NK-92 treated with Interleukin-12 subunit alpha and Interleukin-12 subunit beta, amount 100 ng/mL, for 24 hours (cell line): ENCODE results near the gene POU2AF1.
"Not testable (repeated sequence)": the region's sequence is repeated elsewhere in the genome, so short reads cannot be mapped to it uniquely, and the experiment has no call there.

ENCODE experiments used
- DNase-seq: peaks from one replicate; lab custom pipeline; 2025; lab: John Stamatoyannopoulos, UW

Gene POU2AF1

DNA sequence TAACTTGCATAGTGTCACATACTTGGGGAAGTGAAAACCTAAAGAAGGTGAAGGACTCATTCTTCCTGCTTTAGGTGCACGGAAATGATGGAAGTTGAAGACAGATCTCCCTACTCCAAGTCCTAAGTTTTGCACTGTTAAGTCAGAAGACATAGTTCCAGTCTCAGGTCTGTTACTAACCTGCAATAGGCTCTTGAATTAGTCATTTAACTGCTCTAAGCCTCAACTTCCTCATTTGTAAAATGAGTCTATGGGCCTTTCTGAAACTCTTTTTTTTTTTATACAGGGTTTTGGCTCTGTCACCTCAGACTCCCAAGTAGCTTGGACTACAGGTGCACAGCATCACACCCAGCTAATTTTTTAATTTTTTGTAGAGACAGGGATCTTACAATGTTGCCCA lies 30.8 kb upstream of the POU2AF1 start:
- no peak for DNase-seq

DNA sequence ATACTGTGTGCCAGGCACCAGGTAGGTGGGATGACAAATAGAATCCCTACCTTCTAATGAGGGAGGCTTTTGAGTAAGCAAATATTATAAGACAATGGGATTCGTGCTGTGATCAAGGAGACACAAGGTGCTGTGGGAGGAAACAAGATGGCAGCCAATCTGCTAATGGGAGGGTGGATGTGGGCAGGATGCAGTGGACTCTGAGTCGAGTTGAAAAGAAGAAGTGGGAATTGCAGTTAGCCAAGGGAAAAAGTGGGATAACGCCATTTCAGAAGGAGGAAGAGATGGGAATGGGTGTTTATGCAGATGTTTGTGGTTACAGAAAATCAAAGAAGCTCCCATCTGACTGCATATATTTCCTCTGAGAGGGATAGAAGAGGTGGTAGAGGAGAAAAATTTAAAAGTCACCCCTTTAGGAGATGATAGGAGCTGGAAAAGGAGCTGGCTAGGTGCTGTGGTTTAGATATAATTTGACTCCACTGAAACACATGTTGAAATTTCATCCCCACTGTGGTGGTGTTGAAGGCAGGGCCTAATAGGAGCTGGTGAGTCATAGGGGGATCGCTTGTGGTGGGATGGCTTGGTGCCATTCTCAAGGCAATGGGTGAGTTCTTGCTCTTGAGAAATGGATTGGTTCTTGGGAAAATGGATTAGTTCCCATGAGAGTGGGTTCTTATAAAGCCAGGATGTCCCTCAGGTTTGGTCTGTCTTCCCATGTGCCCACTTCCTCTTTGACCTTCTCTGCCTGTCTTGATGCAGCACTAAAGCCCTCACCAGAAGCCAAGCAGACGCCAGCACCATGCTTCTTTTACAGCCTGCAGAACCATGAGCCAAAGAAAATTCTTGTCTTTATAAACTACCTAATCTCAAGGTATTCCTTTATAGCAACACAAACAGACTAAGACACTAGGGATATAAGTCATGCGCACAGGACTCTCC lies 30.0 kb upstream of the POU2AF1 start:
- no peak for DNase-seq

DNA sequence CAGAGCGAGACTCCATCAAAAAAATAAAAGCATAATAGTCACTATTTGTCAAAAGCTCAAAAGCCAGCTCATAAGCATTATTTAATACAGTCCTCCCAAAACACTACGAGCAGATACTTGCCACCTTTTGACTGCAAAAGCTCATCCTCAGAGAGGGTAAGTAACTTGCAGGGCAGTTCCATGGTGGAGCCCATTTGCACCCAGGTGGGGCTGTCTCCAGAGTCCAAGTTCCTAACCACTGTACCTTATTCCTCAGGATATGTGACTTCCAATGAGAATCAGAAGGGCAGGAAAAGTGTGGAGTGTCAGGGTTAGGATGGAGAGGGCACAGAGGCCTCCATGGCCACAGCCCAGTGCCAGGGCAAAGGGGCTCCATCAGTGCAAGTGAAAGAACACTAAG lies 28.6 kb upstream of the POU2AF1 start:
- no peak for DNase-seq

DNA sequence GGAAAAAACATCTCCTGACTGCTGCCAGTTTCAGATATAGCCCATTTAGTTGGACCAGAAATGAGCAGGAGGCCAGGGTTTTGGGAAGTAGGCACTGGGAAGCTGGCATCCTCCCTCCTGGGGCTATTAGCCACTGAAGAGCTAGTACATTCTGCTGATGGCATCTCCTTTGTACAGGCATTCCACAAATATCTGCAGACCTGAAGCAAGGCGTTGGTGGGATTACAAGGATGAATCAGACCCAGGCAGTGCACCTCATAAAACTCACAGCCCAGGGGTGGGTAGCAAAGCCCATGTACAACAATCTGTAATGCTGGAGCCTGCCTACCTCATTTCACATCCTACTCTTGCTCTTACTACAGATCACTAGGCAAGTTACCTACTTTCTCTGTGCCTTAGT lies 27.5 kb upstream of the POU2AF1 start:
- DNase-seq, result no peak

DNA sequence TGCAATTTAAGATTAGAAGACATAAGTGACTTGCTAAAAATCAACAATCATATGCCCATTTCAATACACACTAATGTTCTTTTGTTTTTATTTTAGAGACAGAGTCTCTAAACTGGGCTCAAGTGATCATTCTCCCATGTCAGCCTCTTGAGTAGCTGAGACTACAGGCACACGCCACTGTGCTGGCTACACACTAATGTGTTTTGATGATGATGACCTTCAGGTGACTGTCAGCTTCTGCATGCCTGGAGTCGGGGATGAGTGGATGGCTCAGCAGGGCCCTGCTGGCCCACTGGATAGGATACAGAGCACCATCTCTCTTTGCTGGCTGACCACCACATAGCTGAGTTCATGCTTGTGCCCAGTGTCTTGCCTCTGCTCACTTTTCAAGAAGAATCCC lies 27.0 kb upstream of the POU2AF1 start:
- DNase-seq, result no peak

DNA sequence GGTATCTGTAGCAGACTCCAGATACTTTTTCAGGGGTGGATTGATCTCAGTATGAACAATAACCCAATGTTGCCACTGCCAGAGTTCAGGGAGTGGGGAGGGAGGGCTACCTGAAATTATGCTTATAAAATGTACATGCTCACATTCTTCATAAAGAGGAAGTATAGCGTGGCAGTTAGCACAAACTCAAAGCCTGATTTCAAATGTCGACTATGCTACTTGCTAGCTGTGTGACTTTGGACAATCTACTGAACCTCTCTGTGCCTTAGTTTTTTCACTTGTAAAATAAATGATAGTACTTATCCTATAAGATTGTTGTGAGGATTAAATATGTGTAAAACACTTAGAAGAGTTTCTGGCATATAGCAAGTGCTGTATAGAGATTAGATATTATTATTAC lies 26.5 kb upstream of the POU2AF1 start:
- no peak for DNase-seq

DNA sequence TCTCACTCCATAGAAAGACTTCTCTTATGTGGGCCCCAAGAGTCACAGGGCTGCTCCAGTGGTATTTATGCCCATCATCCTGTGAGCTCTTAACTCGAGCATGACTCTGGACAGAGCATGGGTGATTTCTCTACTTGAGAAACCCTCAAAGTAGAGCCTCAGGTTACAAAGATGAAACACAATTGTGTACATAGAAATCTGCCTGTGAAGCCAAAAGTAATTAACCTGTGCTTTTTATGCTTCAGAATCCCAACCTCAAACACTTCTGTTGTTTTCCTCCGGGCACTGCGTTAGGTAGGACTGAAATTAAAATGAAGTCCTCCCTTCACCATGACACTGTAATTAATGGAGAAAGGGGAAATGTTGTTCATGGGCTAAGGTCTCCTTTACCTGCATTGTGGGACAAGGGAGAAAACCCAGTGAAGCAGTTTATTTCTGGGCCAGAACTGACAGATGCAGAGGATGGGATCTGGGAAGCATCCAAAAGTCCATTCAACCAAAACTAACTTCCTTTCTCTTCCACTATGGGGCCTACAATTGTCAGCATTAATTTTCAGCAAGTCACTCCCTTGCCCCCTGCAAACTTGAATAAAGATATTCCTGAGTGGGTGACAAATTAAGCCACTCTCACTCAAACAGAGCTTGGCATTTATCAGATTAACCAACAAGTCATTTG lies 24.1 kb upstream of the POU2AF1 start:
- DNase-seq, result no peak

DNA sequence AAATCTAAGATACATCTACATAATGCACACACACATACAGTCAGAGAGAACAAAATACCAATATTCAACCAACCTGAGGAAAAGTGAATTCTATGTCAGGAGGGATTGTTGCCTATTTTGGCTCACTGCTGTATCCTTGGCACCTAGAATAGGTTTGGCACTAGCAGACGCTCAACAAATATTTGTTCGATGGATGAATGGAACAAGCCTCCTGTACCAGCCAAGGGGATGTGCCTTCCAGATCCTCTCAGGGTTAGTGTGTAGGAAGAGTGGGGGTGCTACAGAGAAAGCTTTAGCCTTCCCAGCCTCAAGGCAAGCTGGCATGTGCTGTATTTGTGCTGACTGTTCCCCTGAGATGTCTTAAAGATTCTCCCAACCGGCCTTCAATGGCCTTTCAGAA lies 23.3 kb upstream of the POU2AF1 start:
- DNase-seq, result no peak

DNA sequence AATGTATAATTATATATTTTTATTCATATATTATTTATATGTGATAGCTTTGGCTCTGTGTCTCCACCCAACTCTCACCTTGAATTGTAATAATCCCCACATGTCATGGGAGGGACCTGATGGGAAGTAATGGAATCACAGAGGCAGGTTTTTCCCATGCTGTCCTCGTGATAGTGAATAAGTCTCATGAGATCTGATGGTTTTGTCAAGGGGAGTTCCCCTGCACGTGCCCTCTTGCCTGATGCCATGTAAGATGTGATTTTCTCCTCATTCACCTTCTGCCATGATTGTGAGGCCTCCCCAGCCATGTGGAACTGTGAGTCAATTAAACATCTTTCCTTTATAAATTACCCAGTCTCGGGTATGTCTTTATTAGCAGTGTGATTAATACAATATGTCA lies 22.9 kb upstream of the POU2AF1 start:
- not testable (repeated sequence) for DNase-seq

DNA sequence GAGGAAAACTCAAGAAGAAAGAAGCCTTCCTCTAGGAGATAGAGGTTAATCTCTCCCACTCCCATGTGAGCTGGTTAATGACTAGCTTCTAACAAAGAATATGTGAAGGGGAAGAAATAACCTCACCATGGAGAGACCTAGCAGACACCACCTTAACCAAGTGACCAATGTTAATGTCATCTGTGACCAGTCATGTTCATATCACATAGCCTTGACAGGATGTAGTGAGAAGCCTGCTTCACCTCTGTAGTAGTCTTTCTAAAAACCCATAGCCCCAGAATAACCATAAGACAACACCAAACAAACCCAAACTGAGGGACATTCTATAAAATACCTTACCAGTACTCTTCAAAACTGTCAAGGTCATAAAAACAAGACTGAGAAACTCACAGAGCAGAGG lies 21.5 kb upstream of the POU2AF1 start:
- no peak for DNase-seq

DNA sequence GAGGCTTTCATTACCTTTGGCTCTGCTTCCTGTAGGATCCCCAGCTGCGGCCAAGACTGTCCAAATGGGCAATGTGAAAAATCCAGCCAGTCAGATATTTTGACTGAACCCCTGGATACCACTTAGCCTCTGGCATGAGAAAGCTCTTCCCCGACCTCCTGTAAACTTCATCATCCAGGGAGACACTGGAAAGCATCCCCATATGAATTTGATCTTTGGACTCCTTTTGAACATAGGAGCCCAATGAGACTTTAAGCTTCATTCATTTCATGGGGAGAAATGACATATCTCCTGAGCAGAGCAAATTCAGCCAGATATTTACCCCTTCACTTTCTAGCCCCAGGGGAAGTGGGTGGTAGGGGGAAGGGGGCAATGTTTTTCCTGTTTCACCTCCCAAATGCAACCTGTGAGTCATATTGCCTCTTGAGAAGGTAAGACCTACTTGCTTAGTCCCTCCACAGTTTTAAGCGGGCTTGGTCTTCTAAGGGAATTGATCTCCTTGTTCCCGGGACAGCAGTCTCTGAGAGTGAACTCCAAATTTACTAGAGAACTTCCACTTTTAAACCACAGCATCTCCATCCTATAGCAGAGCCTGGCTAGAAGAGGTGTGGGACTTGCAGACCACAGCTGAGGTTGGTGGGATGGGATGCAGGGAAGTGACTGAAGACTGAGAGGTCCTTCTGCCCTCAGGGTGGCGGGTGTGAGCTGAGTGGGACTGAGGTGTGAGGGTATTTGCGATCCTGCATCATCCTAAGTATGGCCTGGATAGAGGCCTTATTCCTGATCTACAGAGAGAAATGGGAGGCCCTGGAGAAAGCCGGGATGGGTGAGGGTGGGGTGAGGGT lies 20.3 kb upstream of the POU2AF1 start:
- DNase-seq, result no peak

DNA sequence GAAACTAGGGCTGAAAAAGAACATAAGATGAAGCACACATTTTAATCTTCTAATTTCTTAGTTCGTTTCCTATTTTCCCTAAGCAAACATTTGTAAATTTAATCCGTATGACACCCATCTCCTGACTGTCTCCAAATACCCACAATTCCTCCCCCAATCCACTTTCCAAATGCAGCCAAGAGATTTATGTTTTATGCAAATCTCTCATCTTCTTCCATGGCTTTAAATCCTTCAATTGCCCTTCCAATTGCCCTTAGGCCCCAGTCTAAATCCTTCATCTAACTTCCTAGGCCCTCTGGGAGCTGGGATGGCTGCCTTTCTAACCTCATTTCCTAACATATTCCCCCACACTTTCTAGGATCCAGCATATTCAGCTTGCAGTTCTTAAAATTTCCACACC lies 18.0 kb upstream of the POU2AF1 start:
- DNase-seq, result no peak

DNA sequence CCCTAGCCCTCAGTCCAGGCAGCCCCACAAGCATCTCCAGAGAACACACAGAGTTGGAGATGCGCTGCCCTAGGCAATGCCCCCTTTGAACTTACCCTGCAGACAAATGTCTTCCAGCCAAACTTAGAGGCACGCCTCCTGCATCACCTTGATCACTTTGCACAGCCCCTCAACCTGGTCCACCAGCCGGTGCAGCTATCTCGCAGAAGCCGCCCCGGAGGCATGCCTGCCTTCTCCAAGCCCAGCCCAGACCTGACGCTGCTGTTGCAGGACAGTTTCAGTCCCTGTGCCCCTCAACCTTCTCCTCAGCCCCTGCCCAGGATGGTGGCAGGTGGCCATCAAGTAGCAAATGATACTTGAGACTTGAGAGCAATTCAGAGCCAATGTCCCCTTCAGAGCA lies 16.7 kb upstream of the POU2AF1 start:
- DNase-seq, result no peak

DNA sequence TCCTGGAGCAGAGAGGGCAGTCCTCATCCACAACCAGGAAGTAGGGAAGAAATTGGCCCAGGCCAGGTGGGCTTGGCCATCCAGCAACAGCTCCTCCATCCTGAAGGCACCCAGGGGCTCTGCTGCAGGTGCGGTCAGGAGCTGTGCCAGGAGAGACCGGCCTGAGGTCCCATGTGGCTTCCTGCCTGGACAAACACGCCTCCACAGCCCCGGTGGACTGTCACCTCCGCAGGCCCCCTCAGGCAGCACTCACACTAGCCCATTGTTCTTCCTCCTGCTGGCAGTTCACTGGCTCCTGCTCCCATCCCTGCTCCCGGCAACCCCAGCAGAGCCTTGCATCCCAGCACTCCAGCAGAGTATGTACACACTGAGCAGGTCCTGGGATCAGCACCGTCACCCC lies 16.0 kb upstream of the POU2AF1 start:
- DNase-seq, result no peak

DNA sequence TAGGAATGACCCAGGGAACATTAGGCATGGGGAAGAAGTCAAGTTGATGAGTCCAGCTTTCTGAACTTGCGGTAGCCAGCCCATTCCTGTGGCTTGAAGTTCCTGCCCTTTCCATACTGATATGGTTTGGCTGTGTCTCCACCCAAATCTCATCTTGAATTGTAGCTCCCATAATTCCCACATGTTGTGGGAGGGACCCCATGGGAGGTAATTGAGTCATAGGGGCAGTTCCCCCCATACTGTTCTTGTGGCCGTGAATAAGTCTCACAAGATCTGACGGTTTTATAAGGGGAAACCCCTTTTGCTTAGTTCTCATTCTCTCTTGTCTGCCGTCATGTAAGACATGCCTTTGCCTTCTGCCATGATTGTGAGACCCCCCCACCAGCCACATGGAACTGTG lies 15.1 kb upstream of the POU2AF1 start:
- not testable (repeated sequence) for DNase-seq

DNA sequence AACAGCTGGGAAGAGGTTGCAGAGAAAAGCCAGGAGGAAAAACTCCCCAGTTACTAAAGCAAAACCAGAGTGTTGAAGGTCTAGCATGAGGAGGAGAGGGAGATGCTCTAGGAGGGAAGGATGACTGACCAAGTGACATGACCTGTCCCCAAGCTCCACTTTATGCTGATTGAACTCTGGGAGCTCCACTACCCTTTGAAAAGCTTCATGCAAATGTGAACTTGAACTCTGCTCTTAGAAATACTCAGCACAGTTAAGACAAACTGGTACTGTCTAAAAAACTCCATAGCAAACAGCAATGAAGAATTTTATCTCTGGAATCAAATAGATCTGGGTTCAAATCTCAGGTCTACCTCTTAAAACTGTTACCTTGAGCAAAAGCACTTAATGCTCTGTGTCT lies 14.5 kb upstream of the POU2AF1 start:
- no peak for DNase-seq

DNA sequence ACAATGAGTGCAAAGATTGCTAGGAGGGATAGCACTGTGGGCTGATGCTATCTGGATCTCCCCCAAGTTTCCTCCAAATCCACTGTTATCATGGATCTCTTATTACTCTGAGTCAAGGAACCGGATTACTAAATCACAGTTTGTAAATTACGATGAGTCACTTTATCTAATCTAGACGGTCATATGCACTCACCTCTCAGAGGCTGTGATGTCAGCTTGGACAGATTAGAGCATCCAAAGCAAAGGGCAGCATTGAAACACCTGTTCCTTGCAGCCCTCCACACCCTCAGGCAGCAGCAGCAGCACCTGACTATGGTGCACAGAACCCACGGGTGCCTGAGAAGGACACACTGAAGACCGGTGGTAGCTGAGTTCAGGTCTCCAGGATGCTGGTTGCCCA lies 14.0 kb upstream of the POU2AF1 start:
- no peak for DNase-seq

DNA sequence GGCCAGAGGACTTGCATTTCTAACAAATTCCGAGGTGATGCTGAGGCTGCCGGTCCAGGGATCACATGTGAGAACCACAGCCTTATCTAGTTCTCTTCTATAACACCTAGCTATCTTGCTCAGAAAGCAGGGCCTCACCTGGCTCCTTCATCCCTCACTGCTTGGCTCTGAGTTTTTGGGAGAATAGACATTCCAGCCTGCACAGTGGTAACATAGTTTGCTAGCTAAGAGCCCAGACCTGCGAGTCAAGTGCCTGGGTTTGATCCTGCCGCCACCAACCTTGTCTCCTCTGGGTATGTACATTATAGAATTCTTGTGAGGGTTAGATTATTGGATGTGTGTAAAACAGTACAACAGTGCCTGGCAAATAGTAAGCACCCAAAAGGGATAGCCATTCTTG lies 13.5 kb upstream of the POU2AF1 start:
- DNase-seq, result no peak

DNA sequence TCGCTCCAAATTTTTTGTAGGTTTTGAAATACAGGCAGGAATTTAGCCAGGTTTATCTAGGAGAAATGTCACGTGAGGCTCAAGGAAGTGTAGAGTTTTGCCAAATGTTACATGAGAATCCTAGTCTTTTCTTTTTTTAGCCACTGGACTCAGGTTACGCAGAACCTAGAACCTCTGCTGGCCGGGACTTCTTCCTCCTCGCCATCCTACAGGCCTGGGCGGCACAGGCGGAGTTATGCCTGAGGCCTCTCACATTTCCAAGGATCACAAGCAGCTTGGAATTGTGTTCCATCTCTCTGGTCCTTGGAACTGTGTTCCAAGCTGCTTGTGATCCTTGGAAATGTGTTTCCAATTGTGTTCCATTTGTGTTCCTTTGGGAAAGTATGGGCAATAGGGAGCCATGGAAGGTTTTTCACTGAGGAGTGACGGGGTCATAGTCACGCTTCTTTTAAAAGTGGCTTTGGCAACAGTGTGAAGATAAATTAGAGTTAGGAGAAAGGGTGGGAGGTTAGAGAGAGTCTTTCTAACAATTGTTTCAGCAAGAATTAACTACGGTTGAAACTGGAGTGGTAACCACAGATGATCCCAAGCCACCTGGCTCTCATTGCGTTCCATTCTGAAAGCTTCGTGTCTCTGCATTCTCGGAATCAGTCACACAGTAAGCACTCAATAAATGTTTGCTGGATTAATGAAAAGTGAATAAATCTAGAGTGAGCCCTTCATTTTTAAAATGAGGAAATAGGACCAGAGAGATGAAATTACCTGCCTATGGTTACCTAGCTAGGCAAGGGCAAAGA lies 12.5 kb upstream of the POU2AF1 start:
- DNase-seq, result no peak

DNA sequence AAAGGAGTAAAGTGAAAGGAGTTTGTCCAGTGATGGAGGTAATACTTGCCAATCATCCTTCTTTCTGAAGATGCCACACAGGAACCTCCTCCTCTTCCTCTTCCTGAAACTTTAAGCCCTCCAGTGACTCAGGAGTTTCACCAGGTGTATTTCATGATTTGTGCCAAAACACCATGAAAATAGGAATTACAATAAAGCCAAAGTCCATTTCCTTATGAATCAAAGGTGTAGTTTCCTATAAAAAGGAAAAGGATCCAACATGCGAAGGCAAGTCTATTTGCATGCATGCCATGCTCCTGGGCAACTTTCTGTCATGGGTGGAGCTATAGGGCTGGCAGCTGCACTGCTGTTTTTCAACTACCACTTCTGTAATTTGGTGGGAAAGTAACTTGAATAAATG lies 9.8 kb upstream of the POU2AF1 start:
- no peak for DNase-seq

DNA sequence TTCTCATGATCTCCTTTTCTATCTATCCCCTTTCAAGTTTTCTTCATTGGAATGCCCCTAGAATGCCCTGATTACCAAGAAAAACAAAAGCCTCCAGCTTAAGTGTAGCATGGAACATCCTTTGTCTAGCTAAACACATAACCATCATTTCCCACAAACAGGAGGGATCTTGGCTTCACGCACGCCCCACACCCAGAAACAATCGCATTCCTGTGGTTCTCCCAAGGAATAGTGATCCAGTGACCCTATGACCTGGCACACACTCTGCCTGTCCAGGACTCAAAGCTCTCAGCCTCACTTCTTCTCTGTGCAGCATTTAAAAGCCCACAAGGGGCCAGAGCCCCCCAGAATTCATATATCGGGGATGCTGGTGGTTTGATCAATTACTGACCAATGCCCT lies 9.3 kb upstream of the POU2AF1 start:
- no peak for DNase-seq

DNA sequence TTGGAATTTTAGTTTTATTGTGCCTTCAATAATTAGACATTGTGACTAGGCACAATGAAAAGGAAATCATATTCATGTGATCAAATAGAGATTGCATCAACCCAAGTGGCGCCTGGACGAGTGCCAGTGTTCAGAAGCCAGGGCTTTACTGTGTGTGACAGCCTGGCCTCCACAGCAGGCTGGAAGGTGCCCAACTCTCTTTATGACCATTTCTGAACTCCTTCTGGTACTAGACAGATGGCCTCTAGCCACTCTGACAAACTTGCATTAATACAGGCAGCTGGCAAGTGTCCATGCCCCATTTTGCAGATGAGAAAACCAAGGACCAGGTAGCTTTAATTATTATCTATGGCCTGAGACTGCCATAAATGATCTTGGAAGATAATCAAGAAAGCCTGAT lies 8.3 kb upstream of the POU2AF1 start:
- no peak for DNase-seq
